HCT116 (cell line): ENCODE measurements around the gene PACRG. TPM values are rescaled to one million over a fixed set of nuclear protein-coding genes. Genes with fewer than 3 reads are reported as not detected.

ENCODE experiments used
- ATAC-seq: fragments of 200-7000 bp; cut with Tn5 transposase; 2 replicates; pipeline ENCODE4 v1.9.1; 2020; ENCODE audit warnings: mild to moderate bottlenecking, moderate library complexity
- BruUV-seq: library from RNA; stranded (reverse); fragments of 400-500 nt; replicated peaks from 2 replicates; lab custom pipeline; 2021; lab: Mats Ljungman, UMichigan
- CTCF ChIA-PET: fragments of 300-600 bp; sonication (Branson Sonifier 250); formaldehyde crosslinking; loops from one replicate; lab custom pipeline; 2021; ENCODE audit warnings: antibody characterized with exemption; lab: Charles Lee
- POLR2A ChIA-PET: fragments of 300-600, 350-600 bp; sonication (Branson Sonifier 250); formaldehyde crosslinking; loops from one replicate; lab custom pipeline; 2021; ENCODE audit warnings: antibody characterized with exemption; lab: Charles Lee
- RAD21 ChIA-PET, 2 experiments: fragments of 300-600 bp; sonication (Branson Sonifier 250); formaldehyde crosslinking; loops; one replicate each; lab custom pipeline; 2023; ENCODE audit warnings: low total read pairs in 2 of 2; ENCODE audit not compliant: uncharacterized antibody in 2 of 2, unreplicated experiment in 2 of 2, low non-redundant PET in 1 of 2; lab: Charles Lee
- DNase-seq: peaks from one replicate; pipeline ENCODE4 v3.0.0-alpha.2; 2010; ENCODE audit warnings: low read depth, low spot score
- H2AFZ ChIP-seq: fragments of 200-600 bp; shearing (Covaris generic), sonication (generic); 2 replicates; pipeline ENCODE4 v1.6.1; 2017; ENCODE audit warnings: low read depth, mixed run types, mixed read lengths, antibody characterized with exemption, low read length; ENCODE audit not compliant: poor library complexity, severe bottlenecking
- H3K27ac ChIP-seq: 2 replicates; pipeline ENCODE4 v1.5.1; 2012; ENCODE audit warnings: low read depth, low read length
- H3K27me3 ChIP-seq: fragments of 200-600 bp; sonication (generic); 2 replicates; pipeline ENCODE4 v1.6.1; 2016; ENCODE audit warnings: mixed run types, low read length, mixed read lengths; ENCODE audit not compliant: insufficient read depth
- H3K36me3 ChIP-seq, 2 experiments: fragments of 200-500 bp in 1 of 2; fragments of 200-600 bp in 1 of 2; sonication (Bioruptor generic) in 1 of 2; sonication (generic) in 1 of 2; 2 replicates each; pipeline versions ENCODE4 v1.5.1 to v1.6.1; 2014 to 2016; ENCODE audit warnings: low read length in 2 of 2, inconsistent platforms in 1 of 2, mixed read lengths in 1 of 2, mixed run types in 1 of 2; ENCODE audit not compliant: insufficient read depth in 2 of 2, control insufficient read depth in 1 of 2
- H3K4me1 ChIP-seq, 2 experiments: fragments of 200-600 bp in 1 of 2; sonication (generic) in 1 of 2; 2 replicates each; pipeline versions ENCODE4 v1.5.1 to v1.6.1; 2012 to 2017; ENCODE audit warnings: low read length in 2 of 2, inconsistent platforms in 1 of 2, mild to moderate bottlenecking in 1 of 2, mixed read lengths in 1 of 2, mixed run types in 1 of 2, moderate library complexity in 1 of 2; ENCODE audit not compliant: insufficient read depth in 2 of 2, control insufficient read depth in 1 of 2
- H3K4me2 ChIP-seq: fragments of 200-600 bp; sonication (generic); 2 replicates; pipeline ENCODE4 v1.6.1; 2017; ENCODE audit warnings: mixed run types, low read length, mixed read lengths
- H3K4me3 ChIP-seq, 2 experiments: fragments of 200-600 bp in 1 of 2; sonication (generic) in 1 of 2; replicated peaks in 1 of 2; 2 replicates each; pipeline ENCODE4 v1.5.1; 2011 to 2016; ENCODE audit warnings: low read length in 2 of 2, control low read depth in 1 of 2, low read depth in 1 of 2, mild to moderate bottlenecking in 1 of 2, mixed read lengths in 1 of 2, mixed run types in 1 of 2
- H3K79me2 ChIP-seq: fragments of 200-600 bp; sonication (generic); 2 replicates; pipeline ENCODE4 v1.6.1; 2017; ENCODE audit warnings: mild to moderate bottlenecking, mixed run types, low read length, moderate library complexity, mixed read lengths; ENCODE audit not compliant: insufficient read depth
- H3K9ac ChIP-seq: fragments of 200-600 bp; sonication (generic); 2 replicates; pipeline ENCODE4 v1.6.1; 2016; ENCODE audit warnings: low read length, mixed read lengths
- H3K9me2 ChIP-seq: fragments of 200-600 bp; sonication (generic), shearing (Covaris generic); 2 replicates; pipeline ENCODE4 v1.6.1; 2017; ENCODE audit warnings: mixed run types, mild to moderate bottlenecking, moderate library complexity; ENCODE audit not compliant: insufficient read depth
- H3K9me3 ChIP-seq, 2 experiments: fragments of 200-500 bp in 1 of 2; fragments of 200-600 bp in 1 of 2; sonication (Bioruptor generic) in 1 of 2; sonication (generic) in 1 of 2; 2 replicates each; pipeline ENCODE4 v1.6.1; 2014 to 2017; ENCODE audit warnings: low read length in 2 of 2, mixed read lengths in 2 of 2, inconsistent platforms in 1 of 2, low read depth in 1 of 2, mild to moderate bottlenecking in 1 of 2, mixed run types in 1 of 2, moderate library complexity in 1 of 2; ENCODE audit not compliant: control insufficient read depth in 1 of 2, insufficient read depth in 1 of 2
- H4K20me1 ChIP-seq: fragments of 200-600 bp; sonication (generic), shearing (Covaris generic); 2 replicates; pipeline ENCODE4 v1.6.1; 2017; ENCODE audit warnings: mixed run types, mild to moderate bottlenecking, moderate library complexity; ENCODE audit not compliant: insufficient read depth
- EGR1 ChIP-seq: IDR thresholded peaks from 2 replicates; pipeline ENCODE4 v1.6.1; 2012; ENCODE audit warnings: low read depth
- ELF1 ChIP-seq: IDR thresholded peaks from 2 replicates; pipeline ENCODE4 v1.6.1; 2012; ENCODE audit warnings: low read depth, borderline replicate concordance
- EZH2 ChIP-seq: fragments of 200-600 bp; sonication (generic); IDR thresholded peaks from 2 replicates; pipeline ENCODE4 v1.6.1; 2017; ENCODE audit warnings: antibody characterized with exemption, mixed run types
- FOSL1 ChIP-seq: IDR thresholded peaks from 2 replicates; pipeline ENCODE4 v1.6.1; 2012; ENCODE audit warnings: low read depth
- RAD21 ChIP-seq: IDR thresholded peaks from 2 replicates; pipeline ENCODE4 v1.6.1; 2012; ENCODE audit warnings: low read depth, mild to moderate bottlenecking
- TCF7L2 ChIP-seq: IDR thresholded peaks from 2 replicates; pipeline ENCODE4 v1.7.0; 2011; ENCODE audit warnings: borderline replicate concordance, inconsistent platforms; ENCODE audit not compliant: insufficient read depth, insufficient read length; ENCODE audit errors: extremely low read depth
- intact Hi-C: fragments of 100-400 bp; cut with micrococcal nuclease; formaldehyde crosslinking; loops from 2 replicates; pipeline ENCODE4 v1.10.0; 2022
- total RNA-seq: library from RNA; stranded (reverse); gene quantifications from one replicate; pipeline ENCODE4 v1.2.1, GENCODE V29; 2021; ENCODE audit not compliant: unreplicated experiment
- TF ChIP-seq, protein P1 (sequence below), 3 experiments: fragments of 200-600 bp in 1 of 3; sonication (generic) in 1 of 3; IDR thresholded peaks in 2 of 3; conservative IDR thresholded peaks in 1 of 3; 2 replicates each; pipeline ENCODE4 v1.5.1; 2012 to 2017; ENCODE audit warnings: low read depth in 2 of 3, low read length in 2 of 3, antibody characterized with exemption in 1 of 3, borderline replicate concordance in 1 of 3, control low read depth in 1 of 3, mild to moderate bottlenecking in 1 of 3, mixed read lengths in 1 of 3, mixed run types in 1 of 3, moderate library complexity in 1 of 3; ENCODE audit not compliant: insufficient read depth in 1 of 3
- TF ChIP-seq, protein P2 (sequence below): IDR thresholded peaks from 2 replicates; pipeline ENCODE4 v1.6.1; 2011; ENCODE audit warnings: mild to moderate bottlenecking, low read length, moderate library complexity; ENCODE audit not compliant: insufficient replicate concordance; ENCODE audit errors: extremely low read depth

PACRG gene
- total RNA-seq, 1 experiment from 2014 or later, result 0.71 TPM

DNA sequence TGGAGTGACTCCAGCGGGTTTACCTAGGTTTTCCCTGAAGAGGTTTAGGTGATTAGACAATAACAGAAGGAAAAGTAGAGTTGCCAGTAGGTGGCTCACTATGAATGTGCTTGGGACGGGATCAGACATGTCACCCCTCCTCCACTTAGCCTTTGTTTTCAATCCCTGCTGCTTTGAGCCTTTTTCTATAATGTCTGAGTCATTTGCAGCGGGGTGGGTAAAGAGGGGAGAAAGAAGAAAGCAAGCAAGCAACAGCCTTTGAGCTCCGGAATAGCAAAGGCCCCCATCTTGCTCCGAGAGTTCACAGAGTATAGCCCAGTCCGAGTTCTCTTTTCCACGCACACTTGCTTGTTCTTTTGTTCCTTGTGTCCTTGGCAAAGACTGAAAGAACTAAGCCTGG is 129.1 kb downstream of the PACRG start:
- H3K4me1 ChIP-seq, result peaks cover 0 to 8% of the 10 kb centered on the region in 2 experiments; a peak in 1 of 4 replicates
- no peak overlapping the region for H3K9ac ChIP-seq
- no peaks in the 10 kb centered on the region for H4K20me1 ChIP-seq
- H3K36me3 ChIP-seq, result no peaks in the 10 kb centered on the region
- no peak overlapping the region for H3K27ac ChIP-seq
- H3K79me2 ChIP-seq, result no peaks in the 10 kb centered on the region
- ATAC-seq (peak; percentile 93), DNase-seq (peak; percentile 29)
- no peaks in the 10 kb centered on the region for H3K27me3 ChIP-seq
- POLR2A ChIA-PET, result no interaction called here
- no peak overlapping the region for H3K4me3 ChIP-seq
- RAD21 ChIA-PET, result no interaction called here
- intact Hi-C loops, result loop anchor here (5.0 kb wide), 1 partner anchor 1100 kb away; no protein-coding TSS in a partner anchor
- no peaks in the 10 kb centered on the region; a peak in 1 of 4 replicates for H3K9me3 ChIP-seq
- TF ChIP-seq FOSL1 (no peak), TCF7L2 (peak; percentile 50), ELF1 (no peak), RAD21 (peak; percentile 73)
- TF ChIP-seq, protein P1, sequence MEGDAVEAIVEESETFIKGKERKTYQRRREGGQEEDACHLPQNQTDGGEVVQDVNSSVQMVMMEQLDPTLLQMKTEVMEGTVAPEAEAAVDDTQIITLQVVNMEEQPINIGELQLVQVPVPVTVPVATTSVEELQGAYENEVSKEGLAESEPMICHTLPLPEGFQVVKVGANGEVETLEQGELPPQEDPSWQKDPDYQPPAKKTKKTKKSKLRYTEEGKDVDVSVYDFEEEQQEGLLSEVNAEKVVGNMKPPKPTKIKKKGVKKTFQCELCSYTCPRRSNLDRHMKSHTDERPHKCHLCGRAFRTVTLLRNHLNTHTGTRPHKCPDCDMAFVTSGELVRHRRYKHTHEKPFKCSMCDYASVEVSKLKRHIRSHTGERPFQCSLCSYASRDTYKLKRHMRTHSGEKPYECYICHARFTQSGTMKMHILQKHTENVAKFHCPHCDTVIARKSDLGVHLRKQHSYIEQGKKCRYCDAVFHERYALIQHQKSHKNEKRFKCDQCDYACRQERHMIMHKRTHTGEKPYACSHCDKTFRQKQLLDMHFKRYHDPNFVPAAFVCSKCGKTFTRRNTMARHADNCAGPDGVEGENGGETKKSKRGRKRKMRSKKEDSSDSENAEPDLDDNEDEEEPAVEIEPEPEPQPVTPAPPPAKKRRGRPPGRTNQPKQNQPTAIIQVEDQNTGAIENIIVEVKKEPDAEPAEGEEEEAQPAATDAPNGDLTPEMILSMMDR (IDR thresholded peaks at IDR 0.05 in 2 of 3, conservative IDR thresholded peaks at IDR 0.05 in 1 of 3; ENCODE audit: borderline replicate concordance in 1 of 3, insufficient read depth in 1 of 3, low read depth in 2 of 3, low read length in 2 of 3), result peak; percentile 23 to 51 (median 43); a peak in 5 of 6 replicates
- no peaks in the 10 kb centered on the region for H3K9me2 ChIP-seq
- H3K4me2 ChIP-seq, result peak overlapping the region; percentile 33; the same call in 1 of the 2 replicates
- peak overlapping the region; percentile 80 for H2AFZ ChIP-seq
- CTCF ChIA-PET, result no interaction called here
- BruUV-seq, result no TSS peak

DNA sequence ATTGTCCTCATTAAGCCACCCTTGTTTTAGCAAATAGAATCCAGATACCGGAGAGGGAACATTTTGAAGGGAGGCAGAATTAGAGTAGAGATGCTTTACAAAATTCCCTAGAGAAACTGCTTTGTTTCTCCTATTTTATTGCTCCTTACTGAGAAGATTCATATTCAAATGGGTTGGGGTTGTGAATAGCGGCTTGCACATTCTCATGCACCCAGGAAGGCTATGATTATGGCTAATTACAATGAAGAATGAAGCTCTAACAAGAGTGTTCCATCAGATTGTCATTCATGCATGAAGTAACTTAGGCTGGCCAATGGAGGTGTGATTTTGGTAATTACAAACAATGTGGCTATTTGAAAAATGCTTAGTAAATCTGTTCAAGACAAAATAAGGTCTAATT is 129.6 kb downstream of the PACRG start:
- no peaks in the 10 kb centered on the region for H3K36me3 ChIP-seq
- ATAC-seq (no peak), DNase-seq (no peak)
- intact Hi-C loops, result loop anchor here (5.0 kb wide), 1 partner anchor 1100 kb away; no protein-coding TSS in a partner anchor
- BruUV-seq, result no TSS peak
- TF ChIP-seq, protein P2, sequence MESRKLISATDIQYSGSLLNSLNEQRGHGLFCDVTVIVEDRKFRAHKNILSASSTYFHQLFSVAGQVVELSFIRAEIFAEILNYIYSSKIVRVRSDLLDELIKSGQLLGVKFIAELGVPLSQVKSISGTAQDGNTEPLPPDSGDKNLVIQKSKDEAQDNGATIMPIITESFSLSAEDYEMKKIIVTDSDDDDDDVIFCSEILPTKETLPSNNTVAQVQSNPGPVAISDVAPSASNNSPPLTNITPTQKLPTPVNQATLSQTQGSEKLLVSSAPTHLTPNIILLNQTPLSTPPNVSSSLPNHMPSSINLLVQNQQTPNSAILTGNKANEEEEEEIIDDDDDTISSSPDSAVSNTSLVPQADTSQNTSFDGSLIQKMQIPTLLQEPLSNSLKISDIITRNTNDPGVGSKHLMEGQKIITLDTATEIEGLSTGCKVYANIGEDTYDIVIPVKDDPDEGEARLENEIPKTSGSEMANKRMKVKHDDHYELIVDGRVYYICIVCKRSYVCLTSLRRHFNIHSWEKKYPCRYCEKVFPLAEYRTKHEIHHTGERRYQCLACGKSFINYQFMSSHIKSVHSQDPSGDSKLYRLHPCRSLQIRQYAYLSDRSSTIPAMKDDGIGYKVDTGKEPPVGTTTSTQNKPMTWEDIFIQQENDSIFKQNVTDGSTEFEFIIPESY, result no peak
- TF ChIP-seq TCF7L2 (no peak), EGR1 (no peak), ELF1 (no peak), EZH2 (no peak)
- H4K20me1 ChIP-seq, result no peaks in the 10 kb centered on the region
- no peaks in the 10 kb centered on the region for H3K79me2 ChIP-seq
- no peaks in the 10 kb centered on the region for H3K27me3 ChIP-seq
- H3K9me3 ChIP-seq, result no peaks in the 10 kb centered on the region; a peak in 1 of 4 replicates
- H3K4me2 ChIP-seq, result peak overlapping the region; percentile 33; the same call in 1 of the 2 replicates
- H3K4me3 ChIP-seq, result no peak overlapping the region
- H3K9me2 ChIP-seq, result no peaks in the 10 kb centered on the region
- H3K27ac ChIP-seq, result no peak overlapping the region
- ChIA-PET POLR2A (no interaction called here), CTCF (no interaction called here), RAD21 (no interaction called here)
- no peak overlapping the region for H3K9ac ChIP-seq
- H3K4me1 ChIP-seq, result peaks cover 0 to 8% of the 10 kb centered on the region in 2 experiments; a peak in 1 of 4 replicates
- H2AFZ ChIP-seq, result peak overlapping the region; percentile 80
